ENCODE results near the gene TSHZ2. TPM values are rescaled to one million over a fixed set of nuclear protein-coding genes. Genes with fewer than 3 reads are reported as not detected.

Gene TSHZ2
- total and polyA plus RNA-seq, 3 donors from 2014 or later = 13.0 to 41.9 (median 40.4) TPM

- Histone ChIP-seq H3K36me3 (ENCODE audit: low read depth, missing control alignments) (no peaks in the 10 kb centered on the region), H3K27me3 (no peaks in the 10 kb centered on the region), H3K9me3 (no peaks in the 10 kb centered on the region), H3K4me1 (peaks cover 5% of the 10 kb centered on the region), H3K4me3 (no peak overlapping the region), H3K27ac (no peak overlapping the region)
- TF ChIP-seq POLR2A (IDR thresholded peaks at IDR 0.05) = no peak
- TF ChIP-seq, protein P1, sequence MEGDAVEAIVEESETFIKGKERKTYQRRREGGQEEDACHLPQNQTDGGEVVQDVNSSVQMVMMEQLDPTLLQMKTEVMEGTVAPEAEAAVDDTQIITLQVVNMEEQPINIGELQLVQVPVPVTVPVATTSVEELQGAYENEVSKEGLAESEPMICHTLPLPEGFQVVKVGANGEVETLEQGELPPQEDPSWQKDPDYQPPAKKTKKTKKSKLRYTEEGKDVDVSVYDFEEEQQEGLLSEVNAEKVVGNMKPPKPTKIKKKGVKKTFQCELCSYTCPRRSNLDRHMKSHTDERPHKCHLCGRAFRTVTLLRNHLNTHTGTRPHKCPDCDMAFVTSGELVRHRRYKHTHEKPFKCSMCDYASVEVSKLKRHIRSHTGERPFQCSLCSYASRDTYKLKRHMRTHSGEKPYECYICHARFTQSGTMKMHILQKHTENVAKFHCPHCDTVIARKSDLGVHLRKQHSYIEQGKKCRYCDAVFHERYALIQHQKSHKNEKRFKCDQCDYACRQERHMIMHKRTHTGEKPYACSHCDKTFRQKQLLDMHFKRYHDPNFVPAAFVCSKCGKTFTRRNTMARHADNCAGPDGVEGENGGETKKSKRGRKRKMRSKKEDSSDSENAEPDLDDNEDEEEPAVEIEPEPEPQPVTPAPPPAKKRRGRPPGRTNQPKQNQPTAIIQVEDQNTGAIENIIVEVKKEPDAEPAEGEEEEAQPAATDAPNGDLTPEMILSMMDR (IDR thresholded peaks at IDR 0.05) = no peak
- intact Hi-C loops (cut with DNase I; ENCODE audit: low total_unique reads) = no loop called here
- 44 to 62% methylated on average over 13 of the region's 13 CpGs for WGBS, 2 donors
- peak; percentile 62 for DNase-seq
These were observed 170.3 kb downstream of the TSHZ2 start for GRCh38 chr20:53142225-53143127.

DNA sequence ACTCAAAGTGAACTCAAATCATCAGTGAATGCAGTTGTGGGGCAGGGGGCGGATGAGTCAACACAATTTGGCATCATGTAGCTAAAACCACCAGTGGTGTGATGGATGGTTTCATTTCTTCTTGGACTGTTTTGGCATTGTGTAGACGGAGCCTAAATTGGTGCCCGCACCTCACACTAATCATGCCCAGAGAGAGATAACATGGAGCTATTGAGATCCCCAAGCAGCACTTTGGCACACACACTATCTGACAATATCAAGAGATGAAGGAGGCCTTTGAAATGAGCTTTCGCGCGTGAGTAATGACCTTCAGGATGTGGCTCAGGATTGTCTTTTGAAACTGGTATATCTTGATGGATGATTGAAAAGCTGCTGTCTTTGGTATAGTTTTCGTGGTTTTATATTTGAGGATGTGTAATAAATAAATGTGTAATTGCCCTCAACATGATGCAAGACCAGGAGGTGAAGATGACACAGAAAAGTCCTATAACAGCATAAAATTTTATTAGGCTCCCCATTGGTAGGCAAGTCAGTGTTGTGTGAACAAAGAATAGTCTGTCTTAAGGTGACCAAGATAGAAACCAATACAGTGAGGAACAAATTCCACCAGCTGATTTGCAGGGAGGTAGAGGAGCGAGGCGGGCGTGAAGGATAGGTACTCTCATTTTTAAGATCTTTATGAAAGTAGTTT, 174.2 kb downstream of the TSHZ2 start:
- Histone ChIP-seq H3K4me1 (peaks cover 14% of the 10 kb centered on the region), H3K4me3 (no peak overlapping the region), H3K27me3 (no peaks in the 10 kb centered on the region), H3K27ac (no peak overlapping the region), H3K9me3 (no peaks in the 10 kb centered on the region), H3K36me3 (ENCODE audit: low read depth, missing control alignments) (no peaks in the 10 kb centered on the region)
- DNase-seq = no peak
- intact Hi-C loops (cut with DNase I; ENCODE audit: low total_unique reads) = no loop called here
- TF ChIP-seq, protein P1 (IDR thresholded peaks at IDR 0.05) = no peak
- no peak for TF ChIP-seq POLR2A (IDR thresholded peaks at IDR 0.05)
- WGBS, 2 donors = 84 to 86% methylated on average over 10 of the region's 10 CpGs

DNA sequence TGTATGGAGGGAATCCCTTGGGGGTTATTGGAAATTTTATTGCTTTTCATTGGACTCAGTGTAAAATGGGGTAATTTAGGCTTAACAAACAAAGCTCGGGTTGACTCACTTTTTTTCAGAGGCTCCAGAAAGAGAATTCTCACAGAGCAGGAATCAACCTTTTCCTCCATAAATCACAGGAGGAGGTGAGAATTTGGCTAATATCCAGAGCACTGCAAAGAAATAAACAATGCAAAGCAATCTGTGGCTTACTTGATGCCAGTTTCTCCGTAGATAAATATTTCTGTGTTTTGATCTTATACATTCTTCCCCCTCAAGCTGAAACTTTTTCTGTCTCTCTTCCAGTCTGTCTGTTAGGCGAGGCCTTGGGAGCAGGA, 176.6 kb downstream of the TSHZ2 start:
- H3K4me1 ChIP-seq = peaks cover 10% of the 10 kb centered on the region
- H3K27me3 ChIP-seq = no peaks in the 10 kb centered on the region
- no peaks in the 10 kb centered on the region for H3K36me3 ChIP-seq (ENCODE audit: low read depth, missing control alignments)
- no peaks in the 10 kb centered on the region for H3K9me3 ChIP-seq
- intact Hi-C loops (cut with DNase I; ENCODE audit: low total_unique reads) = no loop called here
- no peak for DNase-seq
- WGBS, 2 donors = 49 to 51% methylated on average over 3 of the region's 3 CpGs
- TF ChIP-seq POLR2A (IDR thresholded peaks at IDR 0.05) = no peak
- TF ChIP-seq, protein P1 (IDR thresholded peaks at IDR 0.05) = no peak
- peak overlapping the region in 1 of 2 donors; percentile 51 for H3K27ac ChIP-seq
- H3K4me3 ChIP-seq = no peak overlapping the region

DNA sequence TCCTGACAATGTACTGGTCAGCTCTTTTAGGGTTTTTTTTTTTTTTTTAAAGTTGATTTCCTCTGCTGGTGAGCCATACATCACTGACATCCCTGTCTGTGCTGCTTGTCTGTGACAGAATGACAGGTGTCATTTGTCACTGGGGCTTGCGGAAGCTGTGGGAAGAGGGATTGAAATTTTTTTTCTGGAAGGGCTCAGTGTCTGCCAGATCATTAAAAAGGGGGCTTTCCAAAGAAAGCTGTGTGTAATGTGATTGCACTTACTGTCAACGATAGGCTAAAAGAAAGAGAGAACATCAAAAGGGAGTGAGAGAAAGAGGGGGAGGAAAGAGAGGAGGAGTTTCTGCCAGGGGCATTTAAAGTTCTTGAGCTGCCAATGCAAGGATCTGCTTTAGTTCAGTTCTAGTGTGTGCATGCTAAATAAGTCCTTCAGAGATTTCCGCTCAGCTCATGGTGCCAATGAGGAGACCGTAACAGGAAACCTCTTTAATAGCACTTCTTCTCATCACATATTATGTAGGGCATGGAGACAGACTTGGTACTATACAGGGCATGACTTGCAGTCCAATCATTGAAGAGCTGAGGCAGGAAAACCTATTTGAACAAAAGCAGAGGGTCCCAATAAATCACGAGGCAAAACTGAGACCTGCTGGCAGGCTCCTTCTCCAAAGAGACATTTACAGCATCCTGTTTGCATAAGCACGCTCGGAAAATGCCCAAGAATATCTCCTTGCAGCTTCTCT, 177.2 kb downstream of the TSHZ2 start:
- Histone ChIP-seq H3K27me3 (no peaks in the 10 kb centered on the region), H3K9me3 (no peaks in the 10 kb centered on the region), H3K4me3 (no peak overlapping the region), H3K4me1 (peaks cover 10% of the 10 kb centered on the region), H3K36me3 (ENCODE audit: low read depth, missing control alignments) (no peaks in the 10 kb centered on the region), H3K27ac (peak overlapping the region in 1 of 2 donors; percentile 51)
- TF ChIP-seq, protein P1 (IDR thresholded peaks at IDR 0.05) = no peak
- no peak for TF ChIP-seq POLR2A (IDR thresholded peaks at IDR 0.05)
- intact Hi-C loops (cut with DNase I; ENCODE audit: low total_unique reads) = no loop called here
- DNase-seq = no peak
- WGBS, 2 donors = 34 to 39% methylated on average over 7 of the region's 7 CpGs

Measured in testis (tissue), 3 donors.